Activated effector memory CD4-positive, alpha-beta T cell treated with anti-CD3 and anti-CD28 coated beads, Interleukin-2, amount 50 U/mL, for 16 hours (primary cell): ENCODE measurements around the gene SCN3B.
"Not testable (repeated sequence)": the region's sequence is repeated elsewhere in the genome, so short reads cannot be mapped to it uniquely, and the experiment has no call there.

Source experiments
- DNase-seq: peaks from one replicate; pipeline ENCODE4 v3.0.0-alpha.2; 2020

The SCN3B gene, protein sequence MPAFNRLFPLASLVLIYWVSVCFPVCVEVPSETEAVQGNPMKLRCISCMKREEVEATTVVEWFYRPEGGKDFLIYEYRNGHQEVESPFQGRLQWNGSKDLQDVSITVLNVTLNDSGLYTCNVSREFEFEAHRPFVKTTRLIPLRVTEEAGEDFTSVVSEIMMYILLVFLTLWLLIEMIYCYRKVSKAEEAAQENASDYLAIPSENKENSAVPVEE

DNA sequence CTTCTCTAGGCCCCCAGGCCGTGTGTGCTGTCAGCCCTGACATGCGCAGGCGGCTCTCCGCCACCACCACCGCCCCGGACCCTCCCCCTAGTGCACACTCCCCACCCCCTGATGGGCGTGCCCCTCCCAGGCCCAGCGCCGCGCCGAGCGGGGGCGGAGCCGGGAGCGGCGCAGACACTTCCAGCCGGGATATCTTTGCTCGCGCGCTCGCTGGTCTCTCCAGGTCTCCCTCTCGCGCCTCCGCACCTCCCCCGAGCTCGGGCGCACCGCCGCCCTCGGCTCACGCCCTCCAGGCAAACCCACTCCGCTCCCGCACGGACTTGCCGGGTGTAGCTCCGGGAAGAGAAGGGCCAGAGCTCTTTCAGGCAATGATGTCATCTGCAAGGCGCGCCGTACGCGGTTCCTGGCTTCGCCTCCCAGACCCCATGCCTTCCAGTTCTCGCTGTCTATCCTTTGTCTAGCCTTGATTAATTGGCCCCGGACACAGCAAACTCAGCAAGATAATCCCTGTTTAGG, at the start of gene SCN3B:
SCN3B (minus strand) TSS at position 59 of the 516 bp plus-strand sequence. CDS start 823 bp downstream, outside the sequence.
- DNase-seq = no peak

DNA sequence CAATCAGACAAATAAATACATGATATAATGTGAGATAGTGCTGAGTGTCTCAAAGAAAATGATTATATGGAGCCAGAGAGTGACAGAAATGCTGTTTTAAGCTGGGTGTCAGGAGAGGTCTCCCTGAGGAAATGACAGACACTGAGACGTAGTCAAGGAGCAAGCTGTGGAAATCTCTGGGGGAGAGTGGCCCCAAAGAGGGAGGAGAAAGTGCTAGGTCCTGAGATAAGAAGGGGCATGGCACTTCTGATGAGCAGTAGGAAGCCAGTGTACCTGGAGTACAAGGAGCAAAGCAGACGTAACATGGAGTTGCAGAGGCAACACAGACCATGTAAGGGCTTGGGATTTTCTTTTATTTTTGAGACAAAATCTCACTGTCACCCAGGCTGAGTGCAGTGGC, 48.3 kb upstream of the SCN3B start:
- DNase-seq = no peak

DNA sequence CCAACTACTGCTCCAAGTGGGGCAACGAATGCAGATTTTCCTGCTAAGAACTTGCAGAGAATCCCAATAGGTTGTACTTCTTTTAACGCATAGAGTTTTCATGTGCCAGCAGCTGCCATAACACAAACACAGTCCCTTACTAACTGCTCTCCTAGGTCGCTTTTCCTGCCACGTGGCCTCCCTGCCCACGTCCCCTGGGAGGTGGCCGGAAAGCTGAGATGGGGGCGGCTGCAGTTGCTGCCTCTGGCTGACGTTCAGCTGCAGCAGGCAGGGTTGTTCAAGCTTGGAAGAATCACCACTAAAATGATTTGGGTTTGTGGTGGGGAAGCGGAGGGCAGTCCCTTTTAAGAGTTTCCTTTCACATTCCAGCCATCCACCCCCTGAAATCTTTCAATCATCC, 47.7 kb upstream of the SCN3B start:
- no peak for DNase-seq

DNA sequence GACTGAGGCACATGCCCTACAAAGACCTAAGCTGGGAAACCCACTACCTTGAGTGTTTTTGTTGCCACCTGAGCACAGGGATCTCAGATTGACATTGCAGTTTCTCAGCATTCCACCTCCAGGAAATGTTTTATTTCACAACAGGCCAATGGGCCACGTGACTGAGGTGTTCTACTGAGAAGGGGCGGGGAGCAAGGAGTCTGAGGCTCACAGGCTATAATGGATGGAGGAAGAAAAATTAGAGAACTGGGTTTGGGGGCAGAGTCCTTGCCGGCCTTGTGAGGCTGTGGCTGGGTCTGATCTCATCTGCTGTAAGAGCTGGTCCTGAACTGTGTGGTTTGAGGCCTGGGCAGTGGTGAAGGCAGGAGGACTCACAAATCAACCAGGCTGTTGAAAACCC, 46.3 kb upstream of the SCN3B start:
- DNase-seq = no peak

DNA sequence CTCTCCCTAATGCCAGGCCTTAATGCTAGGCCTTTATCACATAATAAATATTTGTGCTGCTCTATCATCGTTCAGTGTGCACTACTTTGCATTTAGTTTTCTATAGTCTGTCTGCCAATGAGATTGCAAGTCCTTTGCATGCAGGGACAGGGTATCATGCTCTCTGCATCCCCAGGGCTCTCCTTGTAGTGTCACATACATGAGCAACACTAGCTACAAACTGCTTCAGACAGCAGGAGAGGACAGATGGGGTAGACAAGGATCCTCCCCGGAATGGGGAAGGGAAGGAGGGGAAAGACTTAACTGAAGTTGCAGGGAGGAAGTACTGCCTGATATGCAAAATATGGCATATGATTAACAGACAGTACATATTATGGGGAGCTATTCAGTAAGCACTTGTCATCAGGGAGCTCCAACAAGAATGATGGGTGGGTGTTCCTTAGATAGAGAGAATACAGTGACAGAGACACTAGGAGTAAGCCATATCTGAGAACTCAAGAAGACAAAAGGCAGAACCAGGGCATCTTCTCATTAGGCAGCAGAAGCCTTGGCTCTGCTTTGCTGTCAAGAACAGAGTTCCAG, 44.2 kb upstream of the SCN3B start:
- DNase-seq = no peak

DNA sequence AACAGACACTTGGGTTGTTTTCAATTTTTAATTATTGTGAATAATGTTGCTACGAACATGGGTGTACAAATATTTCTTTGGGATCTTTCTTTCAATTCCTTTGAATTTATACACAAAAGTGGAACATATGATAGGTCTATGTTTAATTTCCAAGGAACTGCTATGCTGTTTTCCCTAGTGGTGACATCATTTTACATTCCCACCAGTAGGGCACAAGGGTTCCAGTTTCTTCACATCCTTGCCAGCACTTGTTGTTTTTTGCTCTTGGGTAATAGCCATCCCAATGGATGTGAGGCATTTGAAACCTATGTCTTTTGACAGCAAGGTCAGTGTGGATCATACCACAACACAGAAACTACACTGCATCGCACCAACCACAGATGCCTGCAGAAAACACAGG, 41.8 kb upstream of the SCN3B start:
- no peak for DNase-seq

DNA sequence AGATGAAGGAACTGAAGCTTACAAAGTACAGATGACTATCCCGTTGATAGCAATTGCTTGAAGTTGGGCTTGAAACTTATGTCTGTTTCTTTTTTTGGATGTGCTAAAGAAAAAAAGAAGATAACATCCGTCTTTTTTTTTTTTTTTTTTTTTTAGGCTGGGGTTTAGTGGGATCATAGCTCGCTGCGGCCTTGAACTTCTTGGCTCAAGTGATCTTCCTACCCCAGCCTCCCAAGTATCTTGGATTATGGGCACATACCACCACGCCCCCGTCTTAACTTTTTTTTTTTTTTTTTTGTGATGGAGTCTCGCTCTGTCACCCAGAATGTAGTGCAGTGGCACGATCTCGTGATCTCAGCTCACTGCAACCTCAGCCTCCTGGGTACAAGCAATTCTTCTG, 40.8 kb upstream of the SCN3B start:
- no peak for DNase-seq

DNA sequence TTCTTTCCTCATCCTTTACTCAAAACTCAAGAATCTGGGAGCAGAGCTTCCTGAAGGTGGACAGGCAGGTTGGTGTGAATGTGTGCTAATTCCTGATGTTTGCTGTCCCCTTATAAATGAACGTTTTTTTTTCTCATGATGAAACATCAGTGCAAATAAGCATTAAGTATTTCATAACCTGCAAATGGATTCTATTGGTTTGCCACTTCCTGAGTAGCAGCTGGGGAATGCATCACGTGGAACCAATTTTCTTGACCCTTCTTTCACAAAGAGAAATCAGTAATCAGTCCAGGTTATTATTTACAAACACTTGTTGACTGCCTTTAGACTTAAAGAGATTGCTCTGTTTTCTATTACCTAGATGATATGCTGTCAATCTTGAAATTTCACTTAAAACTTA, 40.1 kb upstream of the SCN3B start:
- DNase-seq = no peak

DNA sequence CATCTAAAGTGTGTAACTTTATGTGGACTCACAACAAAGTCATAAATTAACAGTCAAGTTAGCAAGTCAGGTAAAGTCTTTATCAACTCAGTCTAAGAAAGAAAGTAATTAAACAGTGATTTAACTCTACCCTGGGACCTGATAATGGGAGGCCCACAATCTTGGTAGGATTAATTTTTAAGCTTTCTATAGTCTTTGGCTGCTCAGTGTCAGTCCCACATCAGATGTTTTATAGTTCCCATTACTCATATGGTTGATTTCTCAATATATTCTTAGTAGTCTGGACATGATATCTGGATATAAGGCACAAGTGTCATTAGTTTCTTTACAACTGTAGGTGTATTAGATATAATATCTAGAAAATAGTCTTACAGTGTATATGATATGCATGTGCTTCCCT, 38.5 kb upstream of the SCN3B start:
- no peak for DNase-seq

DNA sequence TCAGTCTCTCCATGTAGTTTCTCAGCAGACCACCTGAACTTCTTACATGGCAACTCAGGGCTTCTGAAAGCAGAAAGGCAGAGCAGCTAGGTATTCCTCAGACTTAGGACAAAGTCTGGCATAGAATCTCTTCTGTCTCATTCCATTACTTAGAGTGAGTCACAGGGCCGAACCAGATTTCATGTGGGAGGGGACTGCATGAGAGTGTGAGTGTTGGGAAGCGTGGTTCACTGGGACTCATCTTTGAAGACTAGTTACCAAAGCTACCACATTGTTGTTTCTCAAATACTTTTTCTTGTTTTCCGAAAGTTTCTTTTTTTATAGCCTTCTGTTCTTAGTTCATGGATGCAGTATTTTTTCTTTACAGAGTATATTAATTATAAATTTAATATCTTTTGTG, 36.1 kb upstream of the SCN3B start:
- DNase-seq = no peak

DNA sequence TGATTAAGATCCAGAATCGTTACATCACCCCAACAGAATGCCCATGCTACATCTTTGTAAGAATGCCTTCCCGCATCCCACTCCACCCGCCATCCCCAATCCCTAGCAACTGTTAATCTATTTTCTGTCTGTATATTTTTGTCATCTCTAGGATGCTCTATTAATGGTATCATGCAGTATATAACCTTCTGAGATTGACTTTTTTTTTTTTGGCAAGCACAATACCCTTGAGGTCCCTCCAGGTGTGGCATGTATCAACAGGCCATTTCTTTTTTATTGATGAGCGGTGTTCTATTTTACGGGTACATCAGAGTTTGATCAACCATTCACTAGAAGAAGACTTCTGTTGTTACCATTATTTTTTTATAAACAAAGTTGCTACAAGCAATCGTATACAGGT, 30.2 kb upstream of the SCN3B start:
- DNase-seq = no peak

DNA sequence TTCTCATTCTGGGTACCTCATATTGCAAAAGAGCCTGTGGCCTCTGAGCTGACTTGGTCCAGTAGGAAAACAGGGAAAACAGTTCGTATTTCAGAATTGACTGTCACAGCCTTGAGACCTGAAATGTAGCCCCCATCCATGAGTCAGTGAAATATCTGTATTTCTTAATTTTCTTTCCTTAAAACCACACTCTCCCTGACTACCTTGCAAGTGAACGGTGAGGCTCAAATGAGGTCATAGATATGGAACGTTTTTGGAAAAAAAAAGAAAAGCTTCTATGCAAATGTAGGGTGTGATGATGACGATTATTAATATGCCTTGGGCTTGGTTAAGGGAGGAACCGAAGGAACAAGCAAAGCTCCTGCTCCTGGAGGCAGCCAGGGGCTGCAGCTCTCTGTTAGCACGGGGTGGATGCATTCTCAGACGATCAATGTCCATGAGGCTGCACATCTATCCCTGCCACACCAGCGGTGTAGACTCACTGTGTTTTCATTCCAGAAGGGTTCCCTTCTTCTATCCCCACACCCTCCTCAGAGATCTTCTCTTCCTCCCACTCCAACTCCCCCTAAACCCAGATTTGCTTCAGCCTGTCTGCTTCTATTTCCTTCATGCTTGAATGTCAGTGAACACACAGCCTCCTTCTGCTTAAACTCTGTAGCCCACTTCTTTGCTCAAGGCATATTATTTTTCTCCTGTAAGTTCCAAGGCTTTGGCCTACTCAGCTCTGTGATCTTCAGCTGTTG, 29.2 kb upstream of the SCN3B start:
- DNase-seq = no peak

DNA sequence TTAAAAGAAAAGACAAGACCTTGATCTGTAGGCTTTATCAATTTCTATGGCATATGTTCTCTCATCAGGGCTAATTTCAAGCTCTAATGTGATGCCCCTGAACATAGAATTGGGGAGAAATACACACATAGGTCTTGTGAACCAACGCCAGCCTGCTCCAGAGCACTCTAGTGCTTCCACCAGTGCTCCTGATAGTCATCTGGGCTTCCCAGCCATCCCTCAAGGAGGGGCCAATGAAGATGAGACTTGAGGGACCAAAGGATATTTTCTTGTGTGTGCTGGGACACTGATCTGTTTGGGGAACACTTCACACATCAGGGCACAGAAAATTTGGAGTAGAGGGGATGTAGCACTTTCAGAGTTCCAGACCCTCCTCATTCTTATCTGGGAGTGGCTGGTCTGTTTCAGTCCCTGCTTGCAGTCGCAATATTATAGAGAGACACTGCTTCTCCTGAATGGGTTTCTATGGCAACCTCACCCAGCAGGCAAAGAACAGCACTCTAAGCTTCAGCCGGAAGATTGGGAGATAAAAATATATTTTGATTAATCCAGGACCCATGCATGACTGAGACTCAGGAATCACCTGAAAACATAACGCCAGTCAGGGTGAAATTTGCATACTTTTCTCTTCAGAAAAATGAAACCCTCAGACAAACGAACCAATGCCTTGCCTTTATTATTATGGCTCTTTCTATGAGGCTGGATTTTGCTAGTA, 28.4 kb upstream of the SCN3B start:
- no peak for DNase-seq

DNA sequence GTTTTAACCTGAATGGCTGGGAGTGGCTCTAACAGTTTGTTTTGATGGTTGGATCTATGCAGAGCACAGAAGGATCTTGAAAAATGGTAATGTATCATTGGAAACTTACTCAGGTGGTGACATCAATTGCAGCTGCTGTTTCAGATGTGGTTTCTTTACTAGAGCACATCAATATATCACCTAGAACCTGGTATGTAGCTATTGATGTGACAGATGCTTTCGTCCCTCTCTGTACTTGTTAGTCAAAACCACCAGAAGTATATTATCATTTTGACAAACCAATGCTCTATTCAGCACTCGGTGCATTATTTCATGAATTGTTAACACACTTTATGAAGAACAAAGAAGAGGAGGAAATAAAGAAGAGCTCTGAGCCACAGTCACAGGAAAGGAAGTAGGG, 26.6 kb upstream of the SCN3B start:
- DNase-seq = no peak

DNA sequence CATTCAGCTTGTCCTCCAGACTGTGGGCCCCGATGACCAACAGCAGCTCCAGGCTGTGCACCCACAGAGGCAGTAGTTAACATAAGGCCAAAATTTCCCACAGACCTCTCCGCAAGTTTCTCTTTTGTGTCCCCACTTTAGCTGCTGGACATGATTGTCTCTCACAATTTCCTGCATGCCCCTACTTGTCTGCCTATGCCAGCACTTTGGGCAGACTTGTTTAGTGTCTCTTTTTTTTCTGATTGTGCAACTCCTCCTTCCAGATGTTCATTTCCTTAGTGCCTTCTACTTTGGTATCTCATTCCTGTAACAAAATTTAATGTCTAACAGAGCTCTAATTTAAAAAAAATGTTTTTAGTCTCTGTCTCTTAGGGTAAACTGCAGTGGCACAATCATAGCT, 23.8 kb upstream of the SCN3B start:
- no peak for DNase-seq

DNA sequence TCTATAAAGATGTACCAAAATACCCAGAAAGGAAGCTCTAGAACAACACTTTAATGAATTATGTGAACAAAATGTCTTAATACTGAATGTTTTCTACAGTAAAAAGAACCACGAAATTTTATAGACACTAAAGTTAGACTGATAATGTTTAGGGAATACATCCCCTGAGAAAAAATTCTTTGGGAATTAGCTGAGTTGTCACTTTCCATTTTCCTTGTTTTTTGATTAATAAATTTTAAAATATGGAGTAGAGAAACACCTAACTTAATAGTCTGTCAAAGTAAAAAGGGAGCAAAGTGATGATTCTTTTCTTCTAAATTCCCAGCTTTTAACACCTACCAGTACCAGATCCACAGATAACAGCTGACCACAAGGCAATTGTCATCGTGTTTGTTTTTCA, 23.1 kb upstream of the SCN3B start:
- DNase-seq = no peak

DNA sequence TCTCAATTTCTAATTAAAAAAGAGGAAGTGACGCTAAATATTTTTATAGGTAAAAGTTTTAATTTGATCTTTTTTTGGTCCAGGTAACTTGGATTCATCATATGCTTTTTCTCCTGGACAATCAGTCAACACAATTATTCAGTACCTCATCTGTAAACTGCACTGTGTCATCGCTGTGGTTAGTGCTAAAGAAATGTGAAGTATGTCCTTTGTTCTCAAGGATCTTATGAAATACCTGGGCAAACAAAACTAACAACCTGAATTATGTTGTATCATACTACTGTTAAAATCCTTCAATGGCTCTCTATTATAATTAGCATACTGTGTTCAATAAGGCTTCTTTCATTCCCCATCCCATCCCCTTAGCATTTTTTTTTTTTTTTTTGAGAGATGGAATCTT, 19.9 kb upstream of the SCN3B start:
- DNase-seq = no peak

DNA sequence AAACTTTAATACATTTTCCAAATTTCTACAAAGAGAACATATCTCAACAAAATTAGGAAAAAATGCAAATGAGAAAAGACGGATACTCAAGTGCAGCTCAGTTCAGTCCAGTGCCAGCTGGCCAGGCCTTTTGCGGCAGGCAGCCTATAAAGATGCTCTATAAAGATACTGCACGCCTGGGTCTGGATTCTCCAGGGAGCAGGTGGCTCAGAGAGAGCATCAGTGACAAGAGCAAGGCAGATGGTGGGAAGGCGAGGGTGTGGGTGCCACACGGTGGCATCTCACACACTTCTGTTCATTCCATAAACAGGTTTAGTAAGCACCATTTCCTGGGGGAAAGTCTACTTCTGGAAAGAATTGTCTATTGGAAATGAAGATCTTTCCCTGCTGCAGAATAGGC, 18.1 kb upstream of the SCN3B start:
- DNase-seq = no peak

DNA sequence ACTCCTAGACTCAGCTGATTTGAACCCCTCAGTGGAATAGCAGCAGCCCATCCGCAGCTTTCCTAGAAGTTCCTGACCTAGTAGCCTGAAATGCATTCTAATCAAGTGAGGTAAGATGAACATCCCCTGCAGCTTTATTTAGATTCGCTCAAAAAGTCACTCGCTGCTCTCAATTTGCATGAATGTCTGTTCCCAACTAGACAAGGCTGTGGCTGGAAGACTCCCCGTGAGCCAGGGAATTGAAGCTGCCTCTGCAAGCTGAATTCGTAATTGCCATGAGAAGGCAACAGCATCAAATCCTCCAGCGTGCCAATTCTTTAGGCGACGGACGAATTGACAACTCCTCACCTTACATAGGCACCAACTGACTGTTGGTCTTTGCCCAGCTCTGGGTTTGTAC, 17.1 kb upstream of the SCN3B start:
- DNase-seq = no peak

DNA sequence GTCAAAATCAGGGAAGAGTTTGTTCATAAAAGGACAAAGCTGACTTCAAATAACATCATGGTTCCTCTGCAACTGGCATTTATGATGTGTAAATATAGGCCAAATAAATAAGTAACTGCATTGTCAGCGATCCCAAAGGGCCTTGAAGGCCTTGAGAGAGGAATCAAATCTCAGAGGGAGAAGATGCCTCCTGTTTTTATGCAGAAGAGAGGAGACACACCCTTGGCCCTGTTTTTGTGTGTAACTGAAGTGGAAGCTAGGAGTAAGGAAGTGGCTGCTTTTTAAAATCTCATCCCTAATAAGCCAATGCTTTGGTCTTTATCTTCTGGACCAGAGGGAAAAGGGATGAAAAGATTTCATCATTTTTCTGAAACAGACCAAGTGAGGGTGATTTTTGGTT, 15.7 kb upstream of the SCN3B start:
- no peak for DNase-seq

DNA sequence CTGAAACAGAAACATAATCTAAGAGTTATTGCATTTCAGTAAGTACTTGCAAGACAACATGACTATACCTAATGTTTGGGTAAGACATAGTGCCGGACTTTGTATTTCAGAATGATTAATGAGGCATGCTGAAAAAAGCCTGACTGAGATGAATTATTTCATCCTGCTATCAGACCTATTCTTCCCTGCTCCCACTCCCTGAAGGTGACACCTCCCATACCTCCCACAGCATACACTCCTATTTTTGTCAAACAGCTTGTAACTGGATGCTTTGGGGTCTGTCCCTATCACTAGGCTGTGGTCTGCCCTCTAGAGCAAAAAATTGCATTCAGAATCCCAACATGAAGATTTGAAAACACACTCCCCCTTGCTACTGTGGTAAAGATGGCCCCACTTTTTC, 10.9 kb upstream of the SCN3B start:
- DNase-seq = no peak

DNA sequence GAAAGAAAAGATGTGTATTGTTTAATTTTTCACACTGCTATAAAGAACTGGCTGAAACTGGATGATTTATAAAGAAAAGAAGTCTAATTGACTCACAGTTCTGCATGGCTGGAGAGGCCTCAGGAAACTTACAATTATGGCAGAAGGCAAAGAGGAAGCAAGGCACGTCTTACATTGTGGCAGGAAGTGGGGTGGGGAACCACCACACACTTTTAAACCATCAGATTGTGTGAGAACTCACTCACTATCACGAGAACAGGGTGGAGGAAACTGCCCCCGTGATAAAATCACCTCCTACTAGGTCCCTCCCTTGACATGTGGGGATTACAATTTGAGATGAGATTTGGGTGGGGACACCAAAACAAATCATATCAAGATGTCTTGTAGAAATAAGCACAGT, 5.5 kb upstream of the SCN3B start:
- DNase-seq = not testable (repeated sequence)

DNA sequence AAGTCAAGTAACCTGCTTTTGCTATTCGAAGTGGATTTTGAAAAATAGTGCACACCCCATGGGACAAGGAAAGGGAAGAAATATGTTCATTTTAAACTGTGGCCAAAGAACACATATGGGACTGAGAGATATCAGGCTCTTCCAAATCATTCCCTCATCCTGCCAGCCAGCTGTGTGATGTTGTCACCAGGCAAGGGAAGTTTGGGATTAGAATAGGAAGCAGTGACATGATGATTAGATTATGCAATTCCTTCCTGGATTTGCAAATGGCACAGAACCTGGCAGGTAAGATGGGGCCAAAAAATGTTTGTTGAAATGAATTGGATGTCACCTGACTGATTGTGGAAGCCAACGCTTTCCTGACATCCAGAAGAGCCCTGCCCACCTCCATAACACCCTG, 4.9 kb upstream of the SCN3B start:
- no peak for DNase-seq
